Skin of body (tissue), 2 donors: Measurements from ENCODE around the gene MTFR1L. TPM values are rescaled to one million over a fixed set of nuclear protein-coding genes. Genes with fewer than 3 reads are reported as not detected.
A peak's percentile ranks its signal among the peaks of the same experiment; 100 is the strongest.

Experiments used
- DNase-seq: peaks from one replicate; lab custom pipeline; 2025; lab: John Stamatoyannopoulos, UW
- total RNA-seq: library from RNA; depleted of rRNA; stranded (reverse); fragments of >200 nt; gene quantifications from one replicate; pipeline ENCODE4 v1.2.3, GENCODE V29; 2014

MTFR1L gene
- total RNA-seq, 1 donor from 2014 or later, result 29.3 TPM

DNA sequence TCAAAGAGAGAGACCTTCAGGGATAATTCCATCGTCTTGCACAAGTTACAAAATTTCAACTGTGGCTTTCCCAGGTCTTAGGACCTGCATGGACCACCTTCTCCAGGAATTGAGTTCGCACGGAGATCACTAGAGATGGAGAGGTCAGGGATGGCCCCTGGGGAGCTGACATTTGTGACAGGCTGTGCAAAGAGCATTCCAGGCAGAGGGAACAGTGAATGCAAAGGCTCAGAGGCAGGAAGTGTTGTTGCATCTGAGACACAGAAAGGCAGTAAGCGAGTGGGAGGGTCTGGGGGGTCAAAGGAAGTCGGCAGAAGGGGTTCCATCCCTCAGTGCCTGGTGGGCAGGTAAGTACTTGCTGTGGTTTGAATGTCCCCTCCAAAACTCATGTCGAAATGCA lies 29.3 kb upstream of the MTFR1L start:
- no peak for DNase-seq

DNA sequence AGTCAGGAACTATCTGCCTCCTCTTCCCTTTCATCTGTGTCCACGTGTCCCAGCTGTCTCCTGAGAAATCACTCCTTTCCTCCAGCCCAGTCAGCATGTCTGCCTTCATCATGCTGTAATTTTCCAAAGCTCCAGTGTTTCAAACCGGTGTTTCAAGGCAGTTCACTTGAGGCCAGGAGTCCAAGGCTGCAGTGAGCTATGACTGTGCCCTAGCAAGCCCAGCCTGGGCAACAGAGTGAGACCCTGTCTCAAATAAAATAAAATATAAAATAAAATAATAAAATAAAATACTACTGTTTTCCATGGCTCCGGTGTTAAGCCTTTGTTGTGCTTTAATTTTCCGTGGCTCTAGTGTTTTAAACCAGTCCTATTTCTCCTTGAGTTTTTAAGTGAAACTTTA lies 27.6 kb upstream of the MTFR1L start:
- DNase-seq, result no peak

DNA sequence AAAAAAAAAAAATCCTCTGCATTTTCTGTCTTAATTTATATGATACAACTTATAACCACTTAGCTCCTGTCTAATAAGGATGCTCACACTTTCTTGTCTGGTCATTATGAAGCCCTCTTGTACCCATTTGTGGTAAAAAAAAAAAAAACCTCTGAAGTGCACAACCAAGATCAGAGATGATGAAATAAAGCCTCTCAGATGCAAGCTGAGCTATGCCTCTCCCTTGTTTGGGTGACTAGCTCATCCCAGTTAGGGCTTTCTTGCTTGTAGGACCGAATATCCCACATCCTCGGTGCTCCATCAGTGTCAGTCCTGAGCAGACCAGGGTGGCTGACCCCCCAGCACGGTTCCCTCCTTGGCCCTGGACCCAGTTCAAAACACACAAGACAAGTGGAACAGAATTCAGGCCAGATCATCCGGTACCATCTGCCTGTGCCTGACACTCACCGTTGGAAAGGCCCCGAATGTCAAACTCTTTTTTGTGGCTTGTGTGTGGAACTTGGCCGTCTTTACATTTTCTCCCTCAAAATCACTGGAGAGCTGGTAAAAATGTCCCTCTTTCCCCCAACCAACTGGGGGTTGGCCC lies 26.1 kb upstream of the MTFR1L start:
- no peak for DNase-seq

DNA sequence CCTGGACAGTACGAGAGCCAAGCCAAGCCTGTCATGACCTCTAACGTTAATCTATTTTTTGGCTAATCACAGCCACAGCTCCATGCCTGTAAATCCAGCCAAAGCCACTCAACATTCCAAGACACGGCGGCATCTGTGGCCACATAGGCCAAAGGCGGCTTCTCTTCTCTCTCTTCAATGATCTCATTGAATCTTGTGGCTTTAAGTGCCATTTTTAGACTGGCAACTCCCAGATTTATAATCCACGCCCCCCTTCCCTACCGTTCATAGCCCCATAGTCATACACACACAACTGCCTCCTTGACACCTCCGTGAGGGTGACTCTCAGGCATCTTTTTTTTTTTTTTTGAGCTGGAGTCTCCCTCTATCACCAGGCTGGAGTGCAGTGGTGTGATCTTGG lies 25.4 kb upstream of the MTFR1L start:
- no peak for DNase-seq

DNA sequence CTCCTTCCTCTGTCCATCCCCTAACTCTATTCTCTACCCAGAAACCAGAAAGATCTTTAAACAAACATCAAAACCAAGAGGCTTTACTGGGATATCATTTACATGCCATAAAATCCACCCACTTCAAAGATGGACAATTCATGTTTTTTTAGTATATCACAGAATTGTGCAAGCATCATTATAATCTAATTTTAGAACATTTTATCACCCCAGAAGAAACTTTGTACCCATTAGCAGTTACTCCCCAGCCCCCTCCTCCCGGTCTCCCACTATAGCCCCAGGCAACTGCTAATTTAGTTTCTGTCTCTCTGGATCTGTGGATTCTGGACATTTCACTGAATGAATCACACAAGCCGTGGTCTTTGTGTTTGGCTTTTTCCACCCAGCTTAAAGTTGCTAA lies 24.5 kb upstream of the MTFR1L start:
- DNase-seq, result no peak

DNA sequence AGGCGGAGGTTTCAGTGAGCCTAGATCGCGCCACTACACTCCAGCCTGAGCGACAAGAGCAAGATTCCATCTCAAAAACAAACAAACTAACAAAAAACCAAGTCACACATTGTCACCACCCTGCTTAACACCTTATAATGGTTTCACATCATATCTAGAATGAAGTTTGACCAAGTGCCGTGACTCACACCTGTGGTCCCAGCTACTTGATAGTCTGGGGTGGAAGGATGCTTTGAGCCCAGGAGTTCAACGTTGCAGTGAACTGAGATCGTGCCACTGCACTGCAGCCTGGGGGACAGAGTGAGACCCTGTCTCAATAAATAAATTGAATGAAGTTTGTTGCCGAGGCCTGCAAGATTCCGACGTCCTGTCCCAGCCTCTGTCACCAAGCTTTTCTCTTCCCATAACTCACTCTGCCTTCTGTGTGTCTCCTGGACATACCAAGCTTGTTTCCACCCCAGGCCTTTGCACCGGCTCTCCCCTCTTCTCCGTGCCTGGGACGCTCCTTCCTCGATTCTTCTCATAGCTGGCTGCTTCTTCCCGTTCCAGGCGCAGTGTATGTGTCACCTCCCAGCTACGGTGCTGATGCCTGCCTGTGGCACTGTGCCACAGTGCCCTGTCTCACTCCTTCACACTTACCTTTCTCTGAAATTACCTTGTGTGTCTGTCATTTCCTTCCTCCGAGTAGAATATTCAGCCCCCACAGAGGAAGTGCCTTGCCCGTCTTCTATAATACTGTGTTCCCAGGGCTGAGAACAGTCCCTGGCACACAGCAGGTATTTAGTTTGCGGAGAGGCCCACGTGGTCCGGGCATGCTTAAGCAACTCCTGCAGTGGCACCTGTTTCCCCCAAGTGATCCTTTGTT lies 23.6 kb upstream of the MTFR1L start:
- no peak for DNase-seq

DNA sequence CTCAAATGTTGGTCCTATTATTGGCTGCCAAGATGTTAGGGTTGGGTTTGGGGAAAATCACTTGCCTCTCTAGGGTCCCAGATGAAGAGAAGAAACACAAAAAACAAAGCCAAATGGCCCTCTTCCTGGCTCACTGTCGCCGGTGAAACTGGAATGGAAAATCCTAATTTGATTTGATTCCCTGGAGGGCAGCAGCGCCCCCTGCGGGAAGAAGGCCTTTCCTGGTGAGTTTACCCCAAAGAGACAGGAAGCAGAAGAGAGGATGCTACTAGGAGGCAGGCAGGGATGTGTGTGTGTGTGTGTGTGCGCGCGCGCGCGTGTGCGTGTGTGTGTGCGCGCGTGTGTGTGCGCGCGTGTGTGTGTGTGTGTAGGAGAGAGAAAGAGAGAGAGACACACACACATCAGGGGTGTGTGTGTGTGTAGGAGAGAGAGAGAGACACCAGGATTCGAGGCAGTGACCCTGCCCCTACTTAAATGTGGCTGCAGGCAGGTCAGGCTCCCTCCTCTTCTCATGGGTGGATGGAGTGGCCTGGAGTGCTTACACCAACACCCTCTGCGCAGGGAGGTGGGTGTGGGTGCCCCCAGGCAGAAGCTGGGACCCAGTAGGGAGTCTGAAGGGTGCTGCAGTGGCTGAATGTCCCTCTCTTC lies 22.8 kb upstream of the MTFR1L start:
- peak; percentile 56 for DNase-seq

DNA sequence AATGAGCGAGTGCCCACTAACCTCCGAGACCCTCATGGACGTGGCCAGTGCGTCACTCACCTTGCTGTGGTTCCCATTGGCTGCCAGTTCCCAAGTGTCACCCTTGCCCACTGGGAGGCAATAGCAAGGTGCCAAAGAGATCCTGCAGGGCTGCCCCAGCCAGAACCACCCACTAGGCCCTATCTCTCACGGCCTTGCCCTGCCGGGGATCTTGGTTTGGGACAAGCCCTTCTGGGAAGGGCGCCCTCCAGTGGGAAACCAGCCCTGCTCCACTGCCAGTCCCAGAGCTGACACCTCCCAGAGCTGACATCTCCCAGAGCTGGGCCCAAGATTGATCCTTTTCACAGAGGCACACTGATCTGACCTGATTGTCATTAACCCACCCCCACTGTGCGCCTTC lies 21.8 kb upstream of the MTFR1L start:
- DNase-seq, result no peak

DNA sequence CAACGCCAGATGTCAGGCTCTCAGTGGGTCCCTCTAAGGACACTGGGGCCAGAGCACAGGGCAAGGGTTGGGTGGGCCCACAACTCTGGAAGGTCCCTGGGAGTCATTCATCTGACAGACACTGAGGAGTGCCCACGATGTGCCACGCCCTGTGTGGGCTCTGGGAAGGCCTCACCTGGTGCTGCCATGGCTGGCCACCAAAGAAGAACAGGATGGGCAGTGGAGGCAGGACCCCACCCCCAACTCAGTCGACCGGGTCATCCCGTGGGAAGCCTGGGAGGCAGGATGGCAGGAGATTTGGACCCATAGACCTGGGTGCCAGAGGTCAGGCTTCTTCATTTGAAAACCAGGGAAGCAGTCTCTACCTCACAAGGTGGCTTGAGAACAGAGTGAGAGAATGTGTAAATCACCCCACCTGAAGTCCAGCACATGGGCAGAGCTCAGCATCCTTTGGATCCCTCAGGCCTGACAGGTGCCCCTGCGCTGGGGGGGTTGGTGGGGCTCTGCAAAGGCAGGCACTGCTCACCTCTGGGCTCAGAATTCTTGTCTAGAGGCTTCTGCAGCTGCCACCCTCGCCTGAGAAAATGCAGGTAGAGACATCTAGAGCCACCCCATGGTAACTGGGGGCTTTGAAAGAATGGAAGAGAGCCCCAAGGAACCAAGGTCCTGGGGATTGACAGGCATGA lies 20.9 kb upstream of the MTFR1L start:
- no peak for DNase-seq

DNA sequence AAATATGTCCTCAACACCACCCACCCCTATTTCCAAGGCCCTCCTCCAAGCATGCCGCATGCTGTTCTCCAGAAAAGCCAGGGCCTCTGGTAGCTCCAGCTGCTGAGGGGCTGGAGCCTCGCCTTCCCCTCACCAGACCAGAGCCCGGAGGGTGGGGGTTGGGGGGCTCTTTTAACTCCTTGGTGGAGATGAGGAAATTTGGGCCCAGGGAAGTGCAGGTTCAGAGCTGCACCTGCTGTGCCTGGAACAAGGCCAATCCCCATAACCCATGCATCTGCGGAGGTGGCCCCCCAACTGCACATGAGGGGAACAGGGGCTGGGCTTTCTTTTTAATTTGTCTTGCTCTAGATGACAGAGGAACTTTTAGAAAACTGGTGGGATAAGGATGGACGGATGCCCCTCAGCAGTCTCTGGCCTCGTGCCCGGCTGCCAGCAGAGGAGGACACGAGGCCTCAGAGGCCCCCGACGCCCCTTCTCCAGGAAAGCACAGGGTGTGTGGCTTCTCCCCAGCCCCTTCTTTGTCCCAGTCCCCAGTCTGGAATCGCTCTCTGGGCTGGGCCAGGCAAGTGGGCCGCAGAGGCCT lies 20.3 kb upstream of the MTFR1L start:
- no peak for DNase-seq

DNA sequence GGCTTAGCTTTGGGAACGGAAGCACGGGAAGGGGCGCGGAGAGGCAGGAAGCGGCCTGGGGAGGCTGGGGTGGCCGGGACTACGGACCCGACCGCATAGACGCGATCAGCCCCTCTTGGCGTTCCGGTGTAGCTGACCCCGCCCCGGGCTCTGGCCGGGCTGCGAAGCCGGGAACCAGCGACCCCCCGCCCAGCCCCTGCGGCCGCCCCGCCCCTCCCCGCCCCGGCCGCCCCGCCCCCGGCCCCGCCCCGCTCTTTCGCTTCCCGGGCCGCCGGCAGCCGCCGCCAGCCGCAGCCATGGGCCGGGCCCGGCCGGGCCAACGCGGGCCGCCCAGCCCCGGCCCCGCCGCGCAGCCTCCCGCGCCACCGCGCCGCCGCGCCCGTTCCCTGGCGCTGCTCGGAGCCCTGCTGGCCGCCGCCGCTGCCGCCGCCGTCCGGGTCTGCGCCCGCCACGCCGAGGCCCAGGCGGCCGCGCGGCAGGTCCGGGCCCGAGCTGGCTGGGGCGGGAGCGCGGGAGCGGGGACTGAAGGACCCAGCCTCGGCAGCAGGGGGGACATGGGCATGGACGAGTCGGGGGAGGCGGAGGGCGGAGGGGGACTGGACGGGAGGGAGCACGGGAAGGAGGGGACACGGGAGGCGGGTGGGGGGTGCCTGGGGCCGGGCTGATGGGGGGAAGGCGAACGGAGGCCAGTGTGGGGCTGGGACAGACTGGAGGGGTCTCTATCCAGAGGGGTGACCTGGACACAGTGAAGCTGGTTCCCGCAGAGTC lies 19.6 kb upstream of the MTFR1L start, which contains the start of gene SELENON:
Gene SELENON (plus strand): TSS at position 259 of the 768 bp plus-strand sequence. CDS start 38 bp downstream, at position 297.
- peak; percentile 39 for DNase-seq

DNA sequence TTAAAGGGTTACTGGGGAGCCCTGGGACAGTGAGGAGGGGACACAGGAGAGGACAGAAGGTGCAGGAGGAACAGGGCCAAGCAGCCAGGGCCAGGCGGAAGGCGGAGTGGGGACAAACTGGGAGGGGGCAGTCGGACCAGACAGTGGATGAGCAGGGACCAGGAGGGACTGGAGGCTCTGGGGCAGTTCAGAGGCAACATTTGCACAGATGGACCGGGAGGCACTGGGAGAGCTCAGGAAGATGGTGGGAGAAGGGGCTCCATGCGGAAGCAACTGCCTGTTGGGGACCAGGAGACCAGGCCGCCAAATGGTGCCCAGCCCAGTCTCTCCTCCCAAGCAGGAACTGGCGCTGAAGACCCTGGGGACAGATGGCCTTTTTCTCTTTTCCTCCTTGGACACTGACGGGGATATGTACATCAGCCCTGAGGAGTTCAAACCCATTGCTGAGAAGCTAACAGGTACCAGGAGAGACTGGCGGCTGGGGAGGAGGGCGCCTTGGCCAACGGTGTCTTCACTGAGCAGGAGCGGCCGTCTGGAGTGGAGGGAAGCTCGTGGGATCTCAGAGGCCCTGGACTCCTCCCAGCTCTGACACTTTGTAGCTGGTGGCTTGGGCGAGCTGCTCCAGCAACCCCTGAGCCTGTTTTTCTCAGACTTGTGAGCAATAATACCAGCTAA lies 18.9 kb upstream of the MTFR1L start:
- DNase-seq, result no peak

DNA sequence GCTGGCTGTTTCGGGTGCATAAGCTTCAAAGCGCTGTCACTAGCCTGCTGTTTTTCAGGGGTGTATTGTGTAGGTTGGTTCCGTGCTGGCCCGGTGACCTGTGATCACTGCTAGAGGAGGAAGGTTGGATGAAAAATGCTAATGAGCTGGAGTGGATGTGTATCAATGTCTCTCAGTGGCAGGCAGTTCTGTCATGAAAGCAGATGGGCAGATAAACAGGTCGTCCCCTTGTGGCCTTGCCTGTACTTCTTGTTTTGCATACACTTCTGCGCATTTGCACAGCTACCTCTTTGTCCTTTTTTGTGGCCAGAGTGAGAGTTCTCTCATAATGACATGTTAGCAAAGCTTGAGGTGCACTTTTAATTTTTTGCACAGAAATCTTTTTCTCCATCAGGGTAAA lies 16.8 kb upstream of the MTFR1L start:
- no peak for DNase-seq

DNA sequence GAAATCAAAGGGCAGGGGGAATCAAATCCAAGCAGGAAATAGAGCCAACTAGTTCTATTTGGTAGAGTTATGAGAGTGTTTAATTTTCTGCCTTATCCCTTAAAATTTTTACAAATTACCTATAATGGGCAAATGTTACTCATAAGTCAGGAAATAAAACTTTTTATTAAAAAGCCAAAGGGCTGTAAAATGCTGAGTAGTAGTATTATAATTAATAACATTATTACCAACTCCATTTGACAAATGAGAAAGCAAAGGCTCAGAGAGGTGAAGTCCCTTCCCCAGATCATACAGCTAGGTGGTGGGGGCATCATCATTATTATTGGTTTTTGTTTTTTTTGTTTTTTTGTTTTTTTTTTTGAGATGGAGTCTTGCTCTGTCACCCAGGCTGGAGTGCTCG lies 16.4 kb upstream of the MTFR1L start:
- no peak for DNase-seq

DNA sequence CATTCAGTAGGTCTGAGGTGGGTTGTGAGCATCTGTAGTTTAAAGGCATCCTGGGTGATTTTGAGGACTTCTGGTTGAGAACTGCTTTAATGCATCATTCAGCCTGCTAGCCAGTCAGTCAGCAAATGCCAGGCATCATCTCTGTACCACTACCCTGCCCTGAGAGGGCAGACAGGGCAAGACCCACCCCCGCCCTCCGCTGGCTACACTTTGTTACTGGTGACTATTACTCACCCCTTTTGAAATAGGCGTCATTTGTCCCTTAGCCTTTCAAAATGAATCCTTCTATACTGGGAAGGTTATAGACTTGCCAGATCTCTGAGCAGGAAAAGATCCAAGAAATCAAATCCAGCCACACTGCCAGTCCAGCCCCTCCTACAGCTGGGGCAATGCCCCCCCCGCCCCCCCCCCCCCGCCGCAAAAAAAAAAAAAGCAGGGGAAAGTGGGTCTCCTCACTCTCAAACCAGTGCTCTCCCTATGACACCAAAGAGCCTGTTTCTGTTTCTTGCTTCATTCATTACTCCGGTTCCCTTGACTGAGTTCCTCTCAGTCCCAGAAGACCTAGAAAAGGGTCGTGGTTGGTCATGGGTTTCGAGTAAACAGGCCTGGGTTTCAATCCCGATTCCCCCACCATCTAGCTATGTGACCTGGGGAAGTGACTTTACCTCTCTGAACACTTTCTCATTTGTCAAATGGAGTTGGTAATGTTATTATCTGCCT lies 15.3 kb upstream of the MTFR1L start:
- DNase-seq, result no peak

DNA sequence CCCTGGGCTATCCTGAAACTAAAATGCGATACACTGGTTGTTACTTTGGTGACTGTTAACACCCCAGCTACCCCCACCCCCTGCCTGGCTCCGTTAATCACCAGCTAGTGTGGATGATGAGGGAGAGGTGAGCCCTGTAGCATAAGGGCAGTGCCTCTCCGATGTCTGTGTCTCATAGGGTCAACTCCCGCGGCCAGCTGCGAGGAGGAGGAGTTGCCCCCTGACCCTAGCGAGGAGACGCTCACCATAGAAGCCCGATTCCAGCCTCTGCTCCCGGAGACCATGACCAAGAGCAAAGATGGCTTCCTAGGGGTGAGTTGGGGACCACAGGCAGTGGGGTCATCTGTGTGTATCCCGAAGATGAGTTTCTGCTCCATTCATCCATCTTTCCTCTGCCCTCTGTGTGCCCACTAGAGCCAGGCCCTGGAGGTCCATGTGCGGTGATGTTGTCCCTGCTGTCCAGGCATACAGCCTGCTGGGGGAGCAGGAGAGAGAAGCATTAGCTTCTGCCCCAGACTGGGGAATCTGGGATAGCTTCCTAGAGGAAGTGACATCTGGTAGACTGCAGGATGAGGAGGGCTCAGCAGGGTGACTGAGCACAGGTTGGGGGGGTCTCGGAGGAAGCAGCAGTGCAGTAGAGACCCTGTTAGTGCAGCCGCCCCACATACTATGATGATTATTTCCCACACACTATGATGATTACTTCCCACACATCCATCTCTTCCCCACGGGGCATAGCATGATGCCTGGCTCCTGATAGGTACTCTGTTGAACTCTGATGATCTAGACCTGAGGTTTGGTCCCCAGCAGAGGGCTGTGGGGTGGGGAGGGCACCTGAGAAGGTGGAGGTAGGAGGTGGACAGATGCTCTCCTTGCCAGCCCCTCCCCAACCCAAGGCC lies 14.5 kb upstream of the MTFR1L start:
- no peak for DNase-seq

DNA sequence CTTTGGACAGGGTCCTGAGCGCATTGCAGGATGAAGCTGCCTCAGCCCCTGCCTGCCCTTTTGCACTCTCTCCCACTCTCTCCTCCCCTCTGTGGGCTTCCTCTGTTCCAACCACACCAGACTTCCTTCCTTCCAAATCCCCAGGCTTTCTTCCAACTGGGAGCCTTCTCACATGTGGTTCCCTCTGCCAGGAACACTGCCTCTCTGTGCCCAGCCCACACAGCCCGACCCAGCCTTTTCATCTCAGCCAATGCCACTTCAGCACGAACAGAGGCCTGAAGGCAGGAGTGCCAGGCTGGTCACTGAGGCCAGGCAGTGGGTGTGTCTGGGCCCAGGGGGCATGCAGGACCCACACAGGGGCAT lies 13.9 kb upstream of the MTFR1L start:
- DNase-seq, result no peak

DNA sequence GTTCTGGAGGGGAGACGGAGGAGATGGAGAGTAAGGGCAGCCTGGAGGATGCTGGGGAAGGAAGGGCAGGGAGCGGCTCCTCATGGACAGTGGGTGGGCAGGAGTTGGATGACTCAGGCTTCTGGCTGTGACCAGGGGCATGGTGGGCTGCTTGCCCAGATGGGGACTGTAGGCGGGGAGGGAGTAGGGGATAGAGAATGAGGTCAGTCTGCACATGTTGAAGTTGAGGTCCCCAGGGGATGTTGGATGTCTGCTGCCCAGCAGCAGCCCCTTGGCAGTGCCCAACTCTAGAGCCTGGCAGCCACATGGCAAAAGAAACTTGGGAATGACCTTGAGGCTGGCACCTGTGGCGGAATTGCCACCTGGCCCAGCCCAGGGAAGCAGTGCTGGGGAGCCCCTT lies 13.3 kb upstream of the MTFR1L start:
- no peak for DNase-seq
